Stimulated activated naive CD8-positive, alpha-beta T cell treated with anti-CD3 and anti-CD28 coated beads, Interleukin-15, amount 100 ng/mL, for 72 hours (primary cell): ENCODE data around the gene SLC25A42.
"Not testable (repeated sequence)": the region's sequence is repeated elsewhere in the genome, so short reads cannot be mapped to it uniquely, and the experiment has no call there.

Experiments
- ATAC-seq: fragments of 150-1000 bp; cut with Tn5 transposase; 2 replicates; pipeline ENCODE4 v1.10.0; 2021; ENCODE audit warnings: mild to moderate bottlenecking, moderate library complexity
- DNase-seq, 2 donors: peaks; one replicate each; pipeline ENCODE4 v3.0.0; 2021 to 2022
- H3K27ac Mint-ChIP-seq, 2 donors: one replicate each; pipeline ENCODE4 v1.8.0; 2022; ENCODE audit warnings: mild to moderate bottlenecking in 2 of 2, mixed read lengths in 2 of 2, moderate library complexity in 2 of 2
- H3K27me3 Mint-ChIP-seq: one replicate; pipeline ENCODE4 v1.8.0; 2022; ENCODE audit warnings: mixed read lengths
- H3K4me1 Mint-ChIP-seq: one replicate; pipeline ENCODE4 v1.8.0; 2022; ENCODE audit warnings: mild to moderate bottlenecking, mixed read lengths
- H3K4me3 Mint-ChIP-seq, 2 donors: one replicate each; pipeline ENCODE4 v1.8.0; 2022; ENCODE audit warnings: mild to moderate bottlenecking in 2 of 2, mixed read lengths in 2 of 2, moderate library complexity in 1 of 2
- H3K9me3 Mint-ChIP-seq, 2 donors: one replicate each; pipeline ENCODE4 v1.8.0; 2022; ENCODE audit warnings: mixed read lengths in 2 of 2

Gene SLC25A42

GRCh38 chr19:19063183-19064097 lies at the start of gene SLC25A42:
Gene SLC25A42 (plus strand): TSS chr19:19063994. CDS start chr19:19096125, 32,131 bp downstream.
- H3K4me3 Mint-ChIP-seq: peak within 1 kb of the TSS; percentile 91 to 92
- ATAC-seq: peak; percentile 97
- H3K4me1 Mint-ChIP-seq: peaks cover 37% of the 10 kb centered on the region
- no peaks in the 10 kb centered on the region for H3K9me3 Mint-ChIP-seq
- H3K27ac Mint-ChIP-seq: peak within 1 kb of the TSS; percentile 82 to 96
- DNase-seq: peak; percentile 99 to 100
- no peaks in the 10 kb centered on the region for H3K27me3 Mint-ChIP-seq

DNA sequence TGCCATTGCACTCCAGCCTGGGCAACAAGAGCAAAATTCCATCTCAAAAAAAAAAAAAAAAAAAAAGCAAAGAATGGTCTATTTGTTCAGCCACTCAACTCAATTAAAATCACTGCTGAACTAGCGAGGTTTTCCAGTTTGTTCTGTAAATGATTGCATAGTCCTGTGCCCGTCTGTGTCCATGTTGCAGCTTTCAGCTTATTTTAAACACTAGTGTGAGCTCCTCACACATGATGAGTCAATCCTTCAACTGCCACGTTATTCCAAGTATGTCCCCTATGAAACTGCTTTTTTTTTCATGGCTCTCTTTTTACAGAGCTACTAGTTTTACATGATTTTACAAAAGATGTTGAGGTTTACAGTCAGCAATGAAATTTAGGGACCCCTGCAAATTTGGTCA lies 42.7 kb upstream of the SLC25A42 start:
- ATAC-seq: no peak
- peaks cover 28% of the 10 kb centered on the region for H3K4me1 Mint-ChIP-seq
- no peaks in the 10 kb centered on the region for H3K9me3 Mint-ChIP-seq
- H3K27me3 Mint-ChIP-seq: no peaks in the 10 kb centered on the region
- no peak overlapping the region for H3K27ac Mint-ChIP-seq
- DNase-seq: no peak
- H3K4me3 Mint-ChIP-seq: no peak overlapping the region

DNA sequence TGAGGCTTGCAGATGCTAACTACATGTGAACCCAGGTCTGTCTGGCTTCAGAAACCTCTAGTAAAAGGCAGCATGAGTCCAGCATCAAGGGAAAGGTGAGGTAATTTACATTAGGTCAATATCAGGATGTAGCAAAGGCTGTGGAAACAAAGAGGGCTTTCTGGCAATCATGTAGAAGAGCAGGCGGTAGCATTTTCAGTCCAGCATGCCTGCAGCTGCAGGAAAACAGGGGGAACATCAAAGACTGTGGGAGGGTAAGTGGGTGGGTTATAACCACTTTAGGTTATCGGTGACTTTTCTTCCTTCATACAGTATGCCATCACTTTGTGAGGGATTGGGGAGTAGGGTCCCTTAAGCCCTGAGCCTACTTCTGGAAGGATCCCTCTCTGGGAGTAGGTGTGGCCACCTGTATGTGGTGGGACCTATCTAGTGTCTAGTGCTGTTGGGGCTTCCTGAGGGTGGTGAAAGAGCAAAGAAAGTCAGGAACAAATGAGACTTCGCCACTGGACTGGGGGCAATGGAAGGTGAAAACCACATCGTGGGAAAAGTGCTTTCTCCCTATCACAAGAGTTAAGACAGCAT lies 41.3 kb upstream of the SLC25A42 start:
- DNase-seq (no peak), ATAC-seq (no peak)
- Mint-ChIP-seq H3K4me3 (no peak overlapping the region), H3K4me1 (peaks cover 41% of the 10 kb centered on the region), H3K27ac (peak overlapping the region in 1 of 2 donors; percentile 35), H3K27me3 (no peaks in the 10 kb centered on the region), H3K9me3 (no peaks in the 10 kb centered on the region)

- H3K4me3 Mint-ChIP-seq, DNase-seq, H3K27me3 Mint-ChIP-seq, ATAC-seq, H3K9me3 Mint-ChIP-seq, H3K27ac Mint-ChIP-seq: not testable (repeated sequence)
- peaks cover 50% of the 10 kb centered on the region for H3K4me1 Mint-ChIP-seq
Measured at GRCh38 chr19:19023376-19023775, 40.4 kb upstream of the SLC25A42 start.

GRCh38 chr19:19025861-19026260 lies 37.9 kb upstream of the SLC25A42 start:
- H3K4me3 Mint-ChIP-seq: no peak overlapping the region
- ATAC-seq: no peak
- DNase-seq: no peak
- H3K27ac Mint-ChIP-seq: no peak overlapping the region
- H3K9me3 Mint-ChIP-seq: no peaks in the 10 kb centered on the region
- no peaks in the 10 kb centered on the region for H3K27me3 Mint-ChIP-seq
- peaks cover 52% of the 10 kb centered on the region for H3K4me1 Mint-ChIP-seq

DNA sequence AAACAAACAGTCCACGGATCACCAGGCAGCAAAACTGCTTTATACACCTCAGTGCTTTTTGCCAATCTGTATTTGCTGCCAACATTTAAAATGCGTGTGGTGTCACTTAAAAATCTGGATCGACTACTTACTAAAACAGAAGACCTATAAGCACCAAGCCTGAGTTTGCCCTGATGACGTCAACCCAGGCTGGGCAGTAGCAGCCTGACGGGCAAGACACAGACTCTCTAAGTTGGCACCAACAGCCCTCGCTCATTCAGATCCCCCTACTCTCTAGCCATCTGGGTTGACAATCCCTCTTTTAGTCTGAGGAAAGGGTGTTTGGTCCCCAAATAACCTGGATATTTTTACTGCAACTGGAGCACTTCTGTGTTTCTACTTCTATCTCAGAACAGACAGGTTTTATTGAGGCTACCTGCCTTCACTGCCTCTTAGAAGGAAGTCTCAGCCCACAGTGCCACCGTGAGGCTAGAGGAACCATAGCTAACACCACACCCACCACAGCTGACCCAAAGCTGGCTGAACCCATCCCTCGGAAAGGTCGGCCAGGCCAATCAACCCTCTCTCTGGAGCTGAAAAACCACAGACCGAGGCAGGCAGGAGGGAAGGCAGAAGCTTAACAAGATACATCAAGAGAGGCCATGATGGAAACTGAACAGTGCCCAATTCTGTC lies 37.4 kb upstream of the SLC25A42 start:
- Mint-ChIP-seq H3K9me3 (no peaks in the 10 kb centered on the region), H3K27me3 (no peaks in the 10 kb centered on the region), H3K4me3 (no peak overlapping the region), H3K4me1 (peaks cover 52% of the 10 kb centered on the region), H3K27ac (no peak overlapping the region)
- DNase-seq (no peak), ATAC-seq (no peak)

DNA sequence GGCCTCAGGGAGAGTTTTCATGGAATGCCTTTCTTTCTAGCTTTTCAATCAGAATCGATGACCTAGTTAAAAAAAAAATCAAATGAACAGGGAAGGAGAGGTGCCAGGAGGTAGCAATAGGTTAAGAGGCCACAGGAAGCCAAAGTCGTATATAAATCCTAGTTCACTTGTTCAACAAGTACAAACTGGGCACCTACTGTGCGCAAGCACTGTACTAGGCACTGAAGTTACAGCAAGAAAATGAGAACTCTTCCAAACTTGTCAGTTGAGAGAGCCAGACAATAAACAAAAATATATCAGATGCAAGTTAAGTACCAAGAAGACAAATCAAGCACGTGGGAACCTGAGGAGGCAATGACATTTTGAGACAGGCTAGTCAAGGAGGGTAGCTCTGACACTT lies 36.6 kb upstream of the SLC25A42 start:
- no peak for ATAC-seq
- no peak overlapping the region for H3K27ac Mint-ChIP-seq
- peaks cover 52% of the 10 kb centered on the region for H3K4me1 Mint-ChIP-seq
- no peak for DNase-seq
- H3K9me3 Mint-ChIP-seq: no peaks in the 10 kb centered on the region
- no peak overlapping the region for H3K4me3 Mint-ChIP-seq
- no peaks in the 10 kb centered on the region for H3K27me3 Mint-ChIP-seq

DNA sequence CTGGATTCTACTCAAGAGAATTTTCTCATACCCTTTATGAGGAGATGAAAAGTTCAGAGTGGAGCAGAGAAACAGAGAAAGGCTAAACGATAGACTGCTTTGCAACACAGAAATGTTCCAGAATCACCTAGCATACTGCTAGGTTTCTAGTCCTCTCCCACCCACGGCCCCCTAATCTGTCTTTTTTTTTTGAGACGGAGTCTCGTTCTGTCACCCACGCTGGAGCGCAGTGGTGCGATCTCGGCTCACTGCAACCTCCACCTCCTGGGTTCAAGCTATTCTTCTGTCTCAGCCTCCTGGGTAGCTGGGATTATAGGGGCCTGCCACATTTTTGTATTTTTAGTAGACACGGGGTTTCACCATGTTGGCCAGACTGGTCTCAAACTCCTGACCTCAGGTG lies 35.3 kb upstream of the SLC25A42 start:
- ATAC-seq (no peak), DNase-seq (no peak)
- no peak overlapping the region for H3K4me3 Mint-ChIP-seq
- H3K9me3 Mint-ChIP-seq: no peaks in the 10 kb centered on the region
- H3K27me3 Mint-ChIP-seq: no peaks in the 10 kb centered on the region
- no peak overlapping the region for H3K27ac Mint-ChIP-seq
- H3K4me1 Mint-ChIP-seq: peaks cover 44% of the 10 kb centered on the region

DNA sequence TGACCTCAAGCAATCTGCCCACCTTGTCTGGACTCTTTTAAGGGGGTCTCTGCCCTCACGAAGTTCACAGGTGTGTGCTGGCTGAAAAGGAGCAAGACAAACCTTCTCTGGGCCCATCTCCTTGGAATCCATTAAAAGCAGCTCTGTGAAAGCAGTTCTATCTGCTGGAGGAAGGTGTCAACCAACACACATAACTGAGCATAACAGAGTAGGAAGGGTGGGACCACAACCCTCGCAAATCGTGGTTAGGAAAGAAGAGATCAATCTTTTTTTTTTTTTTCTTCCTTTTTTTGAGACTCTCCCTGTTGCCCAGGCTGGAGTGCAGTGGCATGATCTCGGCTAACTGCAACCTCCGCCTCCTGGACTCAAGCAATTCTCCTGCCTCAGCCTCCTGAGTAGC lies 31.9 kb upstream of the SLC25A42 start:
- no peaks in the 10 kb centered on the region for H3K27me3 Mint-ChIP-seq
- no peak for DNase-seq
- ATAC-seq: no peak
- no peaks in the 10 kb centered on the region for H3K9me3 Mint-ChIP-seq
- H3K27ac Mint-ChIP-seq: peak overlapping the region; percentile 98
- H3K4me1 Mint-ChIP-seq: peaks cover 45% of the 10 kb centered on the region
- peak overlapping the region; percentile 94 to 99 for H3K4me3 Mint-ChIP-seq

DNA sequence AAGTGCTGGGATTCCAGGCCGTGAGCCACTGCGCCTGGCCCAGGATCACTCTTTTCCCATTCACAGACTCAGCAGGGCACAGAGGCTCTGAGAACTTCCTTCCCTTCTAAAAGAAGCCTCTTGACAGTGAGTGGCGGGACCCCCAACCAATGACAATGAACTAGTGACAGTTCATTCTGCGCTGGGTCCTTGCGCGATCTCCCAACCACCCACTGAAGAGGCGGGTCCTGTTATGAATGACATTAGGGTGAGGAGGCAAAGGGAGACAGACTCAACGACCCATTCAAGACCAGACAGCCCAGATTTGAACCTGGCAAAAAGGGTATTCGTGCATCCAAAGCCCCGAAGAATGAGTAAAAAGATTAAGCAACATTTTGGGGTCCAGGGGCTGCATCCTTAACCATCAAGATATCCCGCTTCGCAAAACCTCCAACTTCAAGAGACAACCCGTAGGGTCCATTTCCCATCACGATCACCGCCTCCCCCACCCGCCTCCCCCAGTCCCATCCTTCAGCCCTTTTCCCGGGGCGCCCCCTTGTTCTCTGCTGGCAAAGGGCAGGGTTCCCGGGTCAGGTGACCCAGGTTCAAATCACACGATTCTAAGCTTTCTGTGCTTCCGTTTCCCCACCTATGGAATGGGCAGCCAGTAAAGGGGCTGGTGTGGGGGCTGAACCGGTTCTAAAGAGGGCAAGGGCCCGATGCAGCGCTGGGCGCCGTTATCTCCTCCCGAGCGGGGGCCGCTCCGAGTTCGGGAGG lies 31.2 kb upstream of the SLC25A42 start:
- peak; percentile 77 to 87 for DNase-seq

DNA sequence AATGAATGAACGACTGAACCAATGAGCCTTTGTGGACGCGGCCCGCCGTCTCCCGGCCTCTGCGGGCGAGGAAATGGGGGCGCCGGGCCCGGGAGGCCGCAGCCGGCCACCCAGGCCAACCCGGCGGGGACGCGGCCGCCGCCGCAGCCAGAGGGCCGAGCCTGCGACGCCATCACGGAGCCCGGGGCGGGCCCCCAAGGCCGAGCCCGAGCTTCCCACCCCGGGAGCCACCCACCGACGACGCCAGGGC lies 30.7 kb upstream of the SLC25A42 start:
- Mint-ChIP-seq H3K4me1 (peaks cover 34% of the 10 kb centered on the region), H3K27ac (peak overlapping the region; percentile 88 to 98), H3K9me3 (no peaks in the 10 kb centered on the region), H3K27me3 (no peaks in the 10 kb centered on the region), H3K4me3 (peak overlapping the region; percentile 94 to 99)
- ATAC-seq (no peak), DNase-seq (no peak)

More for the DNA sequence above, 31.2 kb upstream of the SLC25A42 start:
- peak; percentile 74 for ATAC-seq
- peaks cover 39% of the 10 kb centered on the region for H3K4me1 Mint-ChIP-seq
- H3K4me3 Mint-ChIP-seq: peak overlapping the region; percentile 94 to 99
- H3K9me3 Mint-ChIP-seq: no peaks in the 10 kb centered on the region
- H3K27ac Mint-ChIP-seq: peak overlapping the region; percentile 98
- no peaks in the 10 kb centered on the region for H3K27me3 Mint-ChIP-seq

DNA sequence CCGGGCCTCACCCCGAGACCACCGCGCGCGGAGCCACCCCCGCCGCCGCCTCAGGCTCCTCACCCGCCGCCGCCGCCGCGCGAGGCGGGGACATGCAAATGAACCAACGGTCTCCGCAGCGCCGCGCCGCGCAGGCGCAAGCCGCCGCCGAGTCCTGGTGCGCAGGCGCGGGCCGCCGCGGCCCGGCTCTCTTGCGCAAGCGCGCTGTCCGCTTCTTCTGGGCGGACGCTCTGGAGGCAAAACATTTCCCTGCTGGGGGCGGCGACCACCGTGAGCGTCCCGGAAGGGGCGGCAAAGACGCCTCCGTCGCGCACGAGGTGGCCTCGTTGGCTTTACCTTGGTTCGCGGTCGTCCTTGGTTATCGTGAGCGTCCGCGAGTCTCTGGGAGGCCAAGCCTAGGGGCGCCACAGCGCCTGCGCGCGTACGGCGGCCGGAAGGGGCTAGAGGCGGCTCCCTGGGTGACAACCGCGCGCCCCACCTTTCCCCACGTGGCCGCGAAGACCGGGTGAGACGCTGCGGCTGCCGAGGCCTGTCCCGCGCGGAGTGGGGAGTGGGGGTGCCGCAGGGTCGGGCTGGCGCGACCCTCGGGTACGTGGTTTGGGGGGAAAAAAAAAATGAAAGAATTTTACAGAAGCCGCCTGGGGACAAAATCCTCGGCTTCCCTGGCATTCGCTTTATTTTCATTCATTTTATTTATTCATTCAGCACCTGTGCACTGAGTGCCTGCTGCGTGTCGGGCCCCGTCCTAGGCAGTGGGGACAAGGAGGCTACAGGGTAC lies 30.2 kb upstream of the SLC25A42 start, which contains the start of the genes ARMC6 and SUGP2:
TSS of gene ARMC6 (plus strand) at position 178 of the 778 bp plus-strand sequence. CDS start 607 bp downstream, outside the sequence.
TSS of gene SUGP2 (minus strand) at position 92 of the 778 bp plus-strand sequence. CDS start 2,446 bp downstream, outside the sequence.
- Mint-ChIP-seq H3K4me1 (peaks cover 28% of the 10 kb centered on the region), H3K27me3 (no peaks in the 10 kb centered on the region), H3K9me3 (no peaks in the 10 kb centered on the region), H3K27ac (peak within 1 kb of the TSS; percentile 98), H3K4me3 (peak within 1 kb of the TSS; percentile 94 to 99)
- peak; percentile 91 to 93 for DNase-seq
- ATAC-seq: peak; percentile 91

- Mint-ChIP-seq H3K27ac (peak overlapping the region; percentile 22 to 94), H3K4me3 (peak overlapping the region; percentile 85 to 90), H3K4me1 (peaks cover 32% of the 10 kb centered on the region), H3K9me3 (no peaks in the 10 kb centered on the region), H3K27me3 (no peaks in the 10 kb centered on the region)
- DNase-seq (peak; percentile 48 to 72), ATAC-seq (peak; percentile 69)
Measured at GRCh38 chr19:19034204-19034624, 29.6 kb upstream of the SLC25A42 start.

GRCh38 chr19:19039901-19040300 lies 23.9 kb upstream of the SLC25A42 start:
- no peaks in the 10 kb centered on the region for H3K27me3 Mint-ChIP-seq

More at GRCh38 chr19:19039901-19040300, 23.9 kb upstream of the SLC25A42 start:
- peak overlapping the region; percentile 54 to 64 for H3K27ac Mint-ChIP-seq
- H3K9me3 Mint-ChIP-seq: no peaks in the 10 kb centered on the region
- DNase-seq (no peak), ATAC-seq (peak; percentile 71)
- H3K4me3 Mint-ChIP-seq: no peak overlapping the region
- H3K4me1 Mint-ChIP-seq: peaks cover 24% of the 10 kb centered on the region
